GM23248 (cell line): ENCODE measurements around the gene ERLEC1.

Source experiments
- EZH2 ChIP-seq: fragments of 200-600 bp; sonication (generic); IDR thresholded peaks from 2 replicates; pipeline ENCODE4 v1.6.1; 2018; ENCODE audit warnings: antibody characterized with exemption, mild to moderate bottlenecking; ENCODE audit not compliant: insufficient read depth, poor library complexity, severe bottlenecking
- EZH2phosphoT487 ChIP-seq: fragments of 200-600 bp; sonication (generic); IDR thresholded peaks from 2 replicates; pipeline ENCODE4 v1.6.1; 2018; ENCODE audit warnings: antibody characterized with exemption, moderate library complexity, mild to moderate bottlenecking, low read depth; ENCODE audit not compliant: insufficient read depth

- TF ChIP-seq EZH2phosphoT487 (no peak), EZH2 (no peak)
These were observed 47.8 kb upstream of the ERLEC1 start for GRCh38 chr2:53739032-53739431.
